Activated naive CD4-positive, alpha-beta T cell (primary cell): Measurements from ENCODE around the gene PPP1CA.
"Not testable (repeated sequence)": the region's sequence is repeated elsewhere in the genome, so short reads cannot be mapped to it uniquely, and the experiment has no call there.

Experiments used
- DNase-seq, 4 experiments: peaks; one replicate each; lab custom pipeline; 2025; lab: John Stamatoyannopoulos, UW

Gene PPP1CA

GRCh38 chr11:67434395-67434881, 32.8 kb upstream of the PPP1CA start:
- no peak for DNase-seq

DNA sequence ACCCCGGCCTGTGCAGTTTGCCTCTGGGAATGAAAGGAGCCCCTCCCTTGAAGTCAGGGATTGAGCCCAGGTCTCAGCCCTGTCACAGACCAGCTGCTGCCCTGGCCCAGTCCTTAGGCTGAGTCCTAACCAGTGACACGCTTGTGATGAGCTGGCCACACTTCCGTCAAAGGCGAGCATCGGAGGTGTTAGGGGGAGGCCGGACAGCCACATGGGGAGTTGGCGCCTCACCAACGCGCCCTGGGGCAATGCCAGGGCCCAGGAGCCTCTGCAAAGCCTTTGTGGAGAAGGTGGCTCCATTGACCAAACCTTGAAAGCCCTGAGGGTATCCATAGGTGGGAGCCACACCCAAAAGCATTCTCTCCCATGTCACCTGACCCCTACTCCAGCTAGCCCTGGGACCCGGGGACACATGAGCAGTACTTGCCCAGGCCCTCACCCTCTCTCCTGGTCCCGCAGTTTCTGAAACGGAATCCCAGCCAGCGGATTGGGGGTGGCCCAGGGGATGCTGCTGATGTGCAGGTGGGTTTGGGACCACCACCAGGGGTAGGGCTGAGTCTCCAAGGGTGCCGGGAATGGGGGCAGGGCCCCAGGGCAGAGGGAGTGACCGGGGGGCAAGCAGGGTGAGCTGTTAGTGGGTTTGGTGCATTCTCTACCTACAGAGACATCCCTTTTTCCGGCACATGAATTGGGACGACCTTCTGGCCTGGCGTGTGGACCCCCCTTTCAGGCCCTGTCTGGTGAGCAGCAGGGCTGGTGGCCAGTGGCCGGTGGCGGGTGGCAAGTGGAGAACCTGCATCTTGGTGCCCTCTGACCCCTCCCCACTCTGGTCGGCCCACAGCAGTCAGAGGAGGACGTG, 32.1 kb upstream of the PPP1CA start:
- no peak for DNase-seq

- no peak for DNase-seq
Observed at GRCh38 chr11:67432655-67433349, 31.1 kb upstream of the PPP1CA start.

DNA sequence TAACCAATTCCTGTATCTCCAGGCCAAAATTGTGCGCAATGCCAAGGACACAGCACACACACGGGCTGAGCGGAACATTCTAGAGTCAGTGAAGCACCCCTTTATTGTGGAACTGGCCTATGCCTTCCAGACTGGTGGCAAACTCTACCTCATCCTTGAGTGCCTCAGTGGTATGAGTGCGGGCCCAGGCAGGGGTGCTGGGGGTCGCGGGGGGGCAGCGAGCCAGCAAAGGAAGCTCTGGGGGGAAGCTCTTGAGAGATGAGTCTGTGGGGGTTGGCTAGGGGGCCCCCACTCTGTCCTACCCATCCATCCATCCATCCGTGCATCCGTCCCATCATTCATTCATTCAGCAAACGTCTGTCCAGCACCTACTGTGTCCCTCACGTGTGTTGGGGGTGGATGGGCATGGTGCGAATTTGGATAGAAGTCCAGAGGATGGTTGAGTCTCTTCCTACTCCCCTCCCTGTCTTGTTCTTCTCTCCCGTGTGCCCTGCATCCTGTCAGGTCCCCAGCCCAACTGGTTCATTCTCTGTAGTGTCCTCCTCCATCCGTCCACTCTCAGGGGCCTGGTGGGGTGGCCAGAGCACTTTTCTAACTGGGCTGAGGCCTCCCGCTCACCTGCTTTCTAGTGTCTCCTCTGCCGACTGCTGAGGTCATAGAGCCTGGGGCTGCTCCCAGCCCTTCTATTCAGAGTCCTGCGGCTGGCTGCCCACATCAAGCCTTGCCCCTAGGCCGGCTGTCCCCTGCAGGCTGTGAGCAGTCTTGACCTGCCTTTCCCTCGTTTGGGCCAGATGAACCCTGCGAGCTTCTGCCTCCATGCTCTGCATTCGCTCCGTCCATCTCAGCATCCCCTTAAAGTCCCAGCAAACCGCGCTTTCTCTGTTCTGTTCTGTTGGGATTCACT, 29.9 kb upstream of the PPP1CA start:
- no peak for DNase-seq

- DNase-seq = no peak
Observed at GRCh38 chr11:67429722-67430121, 28.1 kb upstream of the PPP1CA start.

DNA sequence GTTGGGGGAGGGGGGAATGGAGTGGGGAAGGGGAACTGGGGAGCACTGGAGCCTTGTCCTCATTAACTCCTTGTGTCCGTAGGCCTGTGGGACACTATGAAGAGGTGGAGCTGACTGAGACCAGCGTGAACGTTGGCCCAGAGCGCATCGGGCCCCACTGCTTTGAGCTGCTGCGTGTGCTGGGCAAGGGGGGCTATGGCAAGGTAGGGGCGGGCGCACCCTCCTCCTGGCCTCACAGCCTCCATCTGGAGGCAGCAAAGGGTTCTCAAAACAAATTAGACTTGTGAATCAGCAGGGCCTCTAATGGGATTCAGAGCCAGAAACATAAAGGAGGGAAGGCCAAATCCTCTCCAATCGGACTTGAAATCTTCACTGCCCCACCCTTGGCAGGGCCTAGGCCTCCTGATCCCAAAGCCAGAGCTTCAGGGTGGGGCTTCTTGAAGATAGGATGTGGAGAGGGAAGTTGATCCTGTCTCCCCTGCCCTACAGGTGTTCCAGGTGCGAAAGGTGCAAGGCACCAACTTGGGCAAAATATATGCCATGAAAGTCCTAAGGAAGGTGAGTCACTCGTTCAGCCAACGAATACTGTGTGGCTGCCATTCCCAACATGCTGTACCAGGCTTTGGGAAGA, 27.5 kb upstream of the PPP1CA start:
- no peak for DNase-seq

DNA sequence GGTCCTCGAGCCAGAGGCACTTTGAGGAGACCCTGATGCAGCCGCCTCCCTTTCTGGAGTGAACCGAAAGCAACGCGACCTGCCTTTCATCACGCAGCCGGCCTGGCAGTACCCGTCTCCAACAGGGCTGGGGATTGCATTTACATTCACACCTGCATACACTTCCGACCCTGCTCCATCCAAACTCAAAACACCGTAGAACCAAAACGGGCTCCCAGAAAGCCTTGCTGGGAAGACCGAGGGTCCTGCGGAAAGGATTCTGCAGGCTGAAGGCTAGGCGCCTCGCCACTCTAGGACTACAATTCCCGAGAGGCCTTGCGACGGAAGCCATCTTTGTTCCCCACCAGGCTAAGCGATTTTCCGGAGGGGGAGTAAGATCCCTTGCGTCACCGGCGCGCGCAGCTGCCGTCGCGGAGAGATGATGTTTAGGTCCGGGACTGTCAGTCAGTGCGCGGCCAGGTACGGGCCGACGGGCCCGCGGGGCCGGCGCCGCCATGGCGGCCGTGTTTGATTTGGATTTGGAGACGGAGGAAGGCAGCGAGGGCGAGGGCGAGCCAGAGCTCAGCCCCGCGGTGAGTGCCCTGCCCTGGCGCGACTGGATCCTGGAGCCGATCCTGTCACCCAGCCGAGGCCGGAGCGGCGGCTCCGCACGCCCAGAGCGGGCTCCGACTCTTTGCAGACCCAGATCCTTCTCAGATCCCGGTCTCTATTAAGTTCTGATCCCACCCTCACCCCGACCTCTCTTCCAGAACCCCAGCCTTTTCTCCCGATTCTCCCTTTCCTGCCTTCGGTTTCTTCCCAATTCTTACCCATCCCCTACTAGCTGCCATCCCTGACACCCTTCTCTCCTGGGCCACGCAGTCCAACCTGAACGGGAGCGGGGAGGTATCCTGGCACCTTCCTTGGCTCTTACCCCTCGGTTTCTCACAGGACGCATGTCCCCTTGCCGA, 26.7 kb upstream of the PPP1CA start, which contains the start of gene RPS6KB2:
Gene RPS6KB2 (plus strand): TSS at position 443 of the 950 bp plus-strand sequence. CDS start 52 bp downstream, at position 495.
- peak; percentile 95 to 99 (median 98) for DNase-seq

- not testable (repeated sequence) for DNase-seq
Observed at GRCh38 chr11:67427364-67427859, 25.8 kb upstream of the PPP1CA start.

GRCh38 chr11:67423891-67424613, 22.4 kb upstream of the PPP1CA start:
- DNase-seq = no peak

- DNase-seq = no peak
Observed at GRCh38 chr11:67423466-67423865, 21.8 kb upstream of the PPP1CA start.

DNA sequence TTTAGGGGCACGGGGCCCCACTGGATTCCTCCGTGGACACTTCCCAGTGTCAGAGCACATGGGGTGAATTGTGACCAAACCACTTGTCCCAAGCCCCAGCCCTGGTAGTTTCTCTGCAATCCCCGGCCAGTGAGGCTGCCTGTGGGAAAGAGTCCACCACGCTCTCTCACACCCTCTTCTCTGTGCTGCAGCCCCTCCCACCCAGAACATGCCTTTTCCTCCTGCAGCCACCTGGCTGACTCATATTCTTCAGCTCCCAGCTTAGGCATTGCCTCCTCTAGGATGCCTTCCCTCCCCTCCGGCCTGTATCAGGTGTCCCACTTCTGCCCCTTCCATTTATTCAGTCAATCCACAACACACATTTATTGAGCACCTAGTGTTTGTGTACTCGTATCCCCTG, 21.2 kb upstream of the PPP1CA start:
- no peak for DNase-seq

GRCh38 chr11:67421430-67422031, 19.9 kb upstream of the PPP1CA start:
- no peak for DNase-seq

GRCh38 chr11:67420646-67421429, 19.2 kb upstream of the PPP1CA start:
- peak; percentile 97 to 100 (median 98) for DNase-seq

- DNase-seq = no peak
Observed at GRCh38 chr11:67420147-67420645, 18.5 kb upstream of the PPP1CA start.

DNA sequence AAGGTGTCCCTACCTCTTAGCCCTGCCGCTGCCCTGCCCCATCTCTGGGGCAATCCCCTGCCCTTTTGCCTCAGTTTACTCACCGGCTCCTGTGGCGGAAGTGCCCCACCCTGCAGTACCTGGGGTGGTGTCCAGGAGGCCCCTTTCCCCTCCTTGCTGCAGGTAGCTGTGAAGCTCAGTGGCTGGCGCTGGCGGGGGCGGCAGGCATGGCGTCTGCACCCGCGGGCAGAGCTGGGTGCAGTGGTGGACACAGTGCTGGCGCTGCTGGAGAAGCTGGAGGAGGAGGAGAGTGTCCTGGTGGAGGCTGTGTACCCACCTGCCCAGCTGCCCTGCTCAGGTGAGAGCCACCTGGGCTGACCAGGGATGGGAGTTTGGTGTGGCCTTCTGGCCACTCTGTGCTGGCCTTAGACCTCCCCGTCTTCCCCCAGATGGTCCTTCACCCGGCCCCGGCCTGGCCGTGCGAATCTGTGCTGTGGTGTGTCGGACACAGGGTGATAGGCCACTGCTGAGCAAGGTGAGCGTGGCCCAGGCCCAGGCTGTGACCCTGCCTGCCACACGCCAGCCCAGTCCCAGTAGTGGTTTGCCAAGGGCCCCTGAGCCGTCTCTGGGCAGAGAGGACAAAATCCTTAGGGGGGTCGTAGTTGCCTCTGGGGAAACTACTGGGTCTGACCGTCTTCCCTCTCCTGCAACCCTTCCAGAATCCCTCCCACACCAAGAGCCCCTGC, 17.8 kb upstream of the PPP1CA start:
- DNase-seq = no peak

GRCh38 chr11:67418476-67419281, 17.0 kb upstream of the PPP1CA start:
- DNase-seq = peak in 2 of 4 experiments; percentile 36 to 47
